SH-SY5Y (cell line): Measurements from ENCODE around the gene BCORL1.

Source experiments
- GATA2 ChIP-seq: IDR thresholded peaks from 2 replicates; pipeline ENCODE4 v1.6.1; 2011; ENCODE audit warnings: mild to moderate bottlenecking, low read depth, low read length
- GATA3 ChIP-seq: IDR thresholded peaks from 2 replicates; pipeline ENCODE4 v1.6.1; 2011; ENCODE audit warnings: low read depth, mild to moderate bottlenecking, low read length, moderate library complexity

- TF ChIP-seq GATA2, result no peak
- TF ChIP-seq GATA3, result no peak
Observed at GRCh38 chrX:129958814-129959492, 23.5 kb upstream of the BCORL1 start.
